HG03196 (cell line): ENCODE results near the gene CD93.

Experiments used
- ATAC-seq: cut with Tn5 transposase; IDR thresholded peaks from one replicate; pipeline ENCODE4 v1.9.1; 2021; ENCODE audit not compliant: unreplicated experiment

Gene CD93

GRCh38 chr20:23086056-23086566 is at the start of gene CD93:
CD93 (minus strand) TSS chr20:23086324; CDS start chr20:23086192, 132 bp downstream.
- no peak for ATAC-seq

- no peak for ATAC-seq
Observed at GRCh38 chr20:23133560-23133998, 47.5 kb upstream of the CD93 start.

GRCh38 chr20:23132930-23133559 is 46.9 kb upstream of the CD93 start:
- ATAC-seq = no peak

DNA sequence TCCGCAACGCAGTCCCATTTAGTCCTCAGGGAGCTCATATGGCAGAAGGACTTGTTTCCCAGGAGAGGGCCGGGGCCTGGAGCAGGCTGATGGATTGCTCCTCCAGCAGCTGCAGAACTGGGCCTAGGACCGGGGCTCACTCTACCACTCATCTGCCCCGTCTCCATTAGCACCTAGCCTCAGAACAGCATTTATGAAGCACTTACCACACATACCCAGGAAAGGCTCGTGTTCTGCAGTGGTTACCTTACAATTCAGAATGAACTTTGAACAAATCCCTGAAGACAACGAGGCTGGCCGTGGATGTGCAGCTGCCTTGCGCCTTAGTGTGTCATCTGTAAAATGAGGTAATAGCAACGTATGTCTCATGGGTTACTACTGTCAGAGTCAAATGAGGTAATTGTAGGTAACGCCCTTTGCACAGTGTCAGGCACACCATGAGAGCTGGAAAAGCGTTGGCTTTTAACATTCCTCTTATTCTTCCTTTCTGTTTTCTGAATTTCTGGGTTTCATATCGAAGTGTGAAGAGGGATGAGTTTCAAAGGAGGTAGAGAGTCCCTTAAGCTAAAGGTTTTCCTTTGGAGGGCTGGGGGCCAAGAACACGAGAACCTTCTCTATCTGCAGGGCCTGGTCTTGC is 46.3 kb upstream of the CD93 start:
- no peak for ATAC-seq

- ATAC-seq = no peak
Observed at GRCh38 chr20:23131766-23132165, 45.6 kb upstream of the CD93 start.

- ATAC-seq = no peak
Observed at GRCh38 chr20:23130622-23131140, 44.6 kb upstream of the CD93 start.

DNA sequence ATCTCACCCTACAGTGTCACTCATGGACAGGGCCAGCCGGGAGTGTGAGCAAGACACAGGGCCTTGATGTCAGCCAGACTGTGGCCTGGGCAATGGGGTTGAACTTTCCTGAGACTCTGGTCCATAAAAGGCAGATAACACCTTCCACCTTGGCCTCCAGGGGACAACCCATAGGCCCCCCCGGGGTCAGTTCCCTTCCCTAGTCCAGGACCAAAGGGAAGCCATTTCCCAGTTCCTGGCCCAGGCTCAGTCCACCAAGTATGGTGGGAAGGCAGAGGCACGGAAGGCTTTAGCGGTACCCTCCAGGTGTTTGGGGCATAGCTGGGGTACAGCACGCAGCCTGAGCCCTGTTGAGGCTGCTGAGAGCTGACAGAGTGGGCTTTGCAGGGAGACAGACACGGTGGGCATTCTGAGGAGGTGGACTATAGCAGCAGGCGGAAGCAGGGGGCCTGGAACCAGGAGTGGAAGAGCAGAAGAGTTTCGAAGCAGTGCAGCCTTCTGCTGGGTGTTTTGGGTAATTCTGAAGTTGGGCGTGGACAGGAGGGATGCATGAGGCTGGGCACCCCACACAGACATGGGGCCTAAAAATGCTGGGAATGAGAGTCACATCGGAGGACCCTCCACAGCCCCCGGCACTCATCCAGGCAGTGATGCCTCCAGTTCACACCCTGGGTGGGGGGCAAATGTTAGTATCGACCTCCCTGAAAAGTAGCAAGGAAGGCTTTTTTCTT is 43.9 kb upstream of the CD93 start:
- ATAC-seq = no peak

- no peak for ATAC-seq
Observed at GRCh38 chr20:23129266-23129665, 43.1 kb upstream of the CD93 start.

DNA sequence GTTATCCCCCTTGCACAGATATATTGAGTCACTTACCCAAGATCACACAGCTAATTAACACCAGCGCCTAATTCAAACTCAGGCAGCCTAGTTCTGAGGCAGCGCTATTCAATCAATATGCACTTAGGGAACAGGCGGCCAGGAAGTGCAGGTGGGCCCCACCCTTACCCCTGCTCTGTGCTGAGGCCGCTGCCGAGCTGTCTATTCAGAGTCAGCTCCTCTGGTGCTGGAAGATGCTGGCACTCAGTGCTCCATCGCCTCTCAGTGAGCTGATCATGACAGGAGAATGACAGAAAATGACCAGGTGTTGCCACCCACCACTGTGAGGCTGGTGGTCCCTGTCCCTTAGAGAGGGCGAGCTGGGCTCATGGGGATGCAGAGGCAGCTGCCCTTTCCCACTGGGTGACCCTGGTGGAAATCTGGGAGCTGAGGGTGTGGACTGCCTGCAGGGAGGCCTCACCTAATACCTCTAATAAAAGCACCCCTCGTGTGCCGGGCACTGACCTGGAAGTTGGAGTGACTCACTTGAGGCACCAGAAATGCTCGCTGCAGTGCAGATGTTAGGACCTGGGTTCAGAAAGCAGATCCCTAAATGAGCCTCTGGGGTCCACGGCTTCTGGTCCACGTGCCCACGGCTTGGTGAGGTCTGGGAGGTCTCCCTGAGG is 42.5 kb upstream of the CD93 start:
- ATAC-seq = no peak

- ATAC-seq = no peak
Observed at GRCh38 chr20:23127506-23128279, 41.6 kb upstream of the CD93 start.

DNA sequence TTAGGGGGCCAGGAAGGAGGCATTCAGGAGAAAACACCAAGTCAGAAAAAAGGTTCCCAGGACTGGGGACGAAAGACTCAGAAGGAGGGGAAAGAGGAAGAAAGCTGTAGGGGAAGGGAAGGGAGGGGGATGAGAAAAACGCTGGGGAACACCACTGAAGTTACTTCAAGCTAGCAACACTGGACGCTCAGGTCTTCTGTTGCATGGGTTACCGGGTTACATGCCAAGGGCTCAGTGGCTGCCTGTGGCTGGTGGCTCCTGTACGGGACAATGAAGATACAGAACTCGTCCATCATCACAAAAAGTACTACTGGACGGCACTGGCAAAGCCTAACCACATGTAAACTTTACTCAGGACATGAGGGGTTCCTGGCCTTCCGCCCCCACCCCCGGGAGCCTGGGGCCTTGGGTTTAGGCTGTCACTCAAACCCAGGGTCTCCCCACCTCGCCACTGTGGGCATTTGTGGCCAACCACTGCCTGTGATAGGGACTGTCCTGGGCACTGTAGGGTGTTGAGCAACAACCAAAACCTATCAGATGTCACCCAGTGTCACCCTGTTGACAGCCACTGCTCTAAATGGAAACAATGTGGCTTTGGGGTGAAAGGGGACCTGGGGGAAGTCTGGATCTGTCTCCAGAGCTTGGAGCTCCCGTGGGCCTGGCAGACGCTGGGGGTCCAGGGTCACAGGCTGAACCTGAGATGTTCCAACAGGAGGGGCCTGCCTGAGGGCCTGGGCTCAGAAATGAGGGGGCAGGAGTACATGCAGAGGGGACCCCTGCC is 40.3 kb upstream of the CD93 start:
- no peak for ATAC-seq

GRCh38 chr20:23125625-23126191 is 39.6 kb upstream of the CD93 start:
- no peak for ATAC-seq

DNA sequence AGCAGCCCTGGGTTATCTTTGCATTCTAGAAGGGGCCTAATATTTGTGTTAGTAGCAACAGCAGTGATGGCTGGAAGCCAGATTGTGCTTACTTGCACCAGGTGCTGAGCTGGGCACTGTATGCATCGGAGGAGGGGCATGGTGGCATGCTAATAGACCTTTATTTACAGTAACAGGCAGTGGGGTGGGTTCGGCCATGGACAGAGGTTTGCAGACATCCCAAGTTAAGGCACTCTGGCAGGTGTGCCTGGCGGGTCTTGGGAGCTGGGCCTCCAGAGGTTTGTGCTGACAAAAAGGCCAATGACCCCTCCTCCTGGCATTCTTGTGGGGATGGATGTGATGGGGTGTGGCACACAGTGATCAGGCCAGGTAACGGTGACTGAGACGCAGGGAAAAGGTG is 39.0 kb upstream of the CD93 start:
- no peak for ATAC-seq

DNA sequence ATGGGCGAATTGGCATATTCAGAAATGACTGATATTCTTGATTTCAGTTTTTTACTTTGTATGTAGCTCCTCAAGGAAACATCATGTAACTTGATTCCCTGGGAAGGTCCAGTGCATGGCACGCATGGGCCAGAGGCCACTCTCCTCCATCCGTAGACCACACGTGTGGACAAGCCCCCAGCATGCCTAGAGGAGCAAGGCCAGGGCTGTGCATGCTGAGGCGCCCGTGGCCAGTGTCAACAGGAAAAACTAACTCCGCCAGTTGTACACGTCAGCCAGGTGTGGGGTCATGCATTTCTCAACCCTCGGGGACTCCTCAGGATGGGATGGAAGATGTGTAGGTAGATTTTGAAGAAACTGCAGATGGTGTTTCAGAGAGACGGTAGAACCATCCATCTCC is 37.8 kb upstream of the CD93 start:
- ATAC-seq = no peak

DNA sequence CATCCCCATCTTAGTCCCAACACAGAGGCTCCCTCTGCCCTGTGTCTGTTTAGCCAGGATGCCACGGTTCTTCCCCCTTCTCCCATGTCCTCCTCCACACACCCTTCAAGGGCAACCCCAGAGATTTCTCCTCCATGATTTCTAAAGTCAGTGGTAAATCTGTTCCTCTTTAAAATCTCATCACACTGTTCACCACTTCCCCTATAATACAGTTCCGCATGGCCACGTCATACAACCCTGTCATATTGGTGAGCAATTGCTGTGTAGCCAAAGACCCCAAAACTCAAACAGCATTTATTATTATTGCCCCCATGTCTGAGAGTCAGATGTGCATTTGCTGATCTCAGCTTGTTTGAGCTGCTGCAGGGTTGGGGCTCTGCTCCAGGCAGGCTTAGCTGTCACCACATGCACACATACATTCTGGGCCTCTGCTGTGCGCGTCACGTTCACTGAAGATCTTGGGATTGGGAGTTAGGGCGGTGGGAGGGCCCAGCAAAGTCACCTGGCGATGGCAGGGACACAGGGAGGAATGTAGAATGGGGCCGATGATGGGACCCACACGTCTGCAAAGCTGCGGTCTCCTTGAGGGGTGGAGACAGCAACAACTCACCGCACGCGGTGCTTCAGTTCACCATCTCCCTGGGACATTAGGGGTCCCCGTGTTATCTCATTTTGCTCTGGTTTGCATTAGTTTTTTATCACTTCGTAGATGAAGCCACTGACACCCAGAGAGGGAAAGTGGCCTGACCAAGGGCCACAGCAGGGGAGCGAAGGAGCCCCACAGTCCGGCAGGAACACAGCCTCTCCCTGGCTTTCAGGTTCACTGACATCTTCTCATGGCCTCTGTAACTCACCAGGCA is 36.9 kb upstream of the CD93 start:
- ATAC-seq = no peak

DNA sequence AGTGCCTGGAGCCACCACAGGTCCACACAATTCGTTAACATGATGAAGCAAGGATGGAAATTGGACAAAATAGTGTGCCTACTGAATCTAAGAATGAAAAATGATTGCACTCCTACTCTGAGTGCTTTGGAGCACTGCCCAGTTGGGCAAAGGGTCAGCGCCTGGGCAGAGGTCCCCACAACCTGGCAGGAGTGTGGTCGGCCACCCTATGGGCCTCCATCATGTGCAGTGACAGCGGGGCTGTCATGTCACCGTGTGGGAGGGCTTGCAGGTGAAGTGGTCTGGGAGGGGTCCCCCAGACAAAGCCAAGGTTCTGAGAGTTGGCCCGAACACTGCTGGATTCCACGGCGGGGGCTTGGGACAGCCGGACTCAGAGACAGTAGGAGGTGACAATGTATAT is 36.2 kb upstream of the CD93 start:
- no peak for ATAC-seq

DNA sequence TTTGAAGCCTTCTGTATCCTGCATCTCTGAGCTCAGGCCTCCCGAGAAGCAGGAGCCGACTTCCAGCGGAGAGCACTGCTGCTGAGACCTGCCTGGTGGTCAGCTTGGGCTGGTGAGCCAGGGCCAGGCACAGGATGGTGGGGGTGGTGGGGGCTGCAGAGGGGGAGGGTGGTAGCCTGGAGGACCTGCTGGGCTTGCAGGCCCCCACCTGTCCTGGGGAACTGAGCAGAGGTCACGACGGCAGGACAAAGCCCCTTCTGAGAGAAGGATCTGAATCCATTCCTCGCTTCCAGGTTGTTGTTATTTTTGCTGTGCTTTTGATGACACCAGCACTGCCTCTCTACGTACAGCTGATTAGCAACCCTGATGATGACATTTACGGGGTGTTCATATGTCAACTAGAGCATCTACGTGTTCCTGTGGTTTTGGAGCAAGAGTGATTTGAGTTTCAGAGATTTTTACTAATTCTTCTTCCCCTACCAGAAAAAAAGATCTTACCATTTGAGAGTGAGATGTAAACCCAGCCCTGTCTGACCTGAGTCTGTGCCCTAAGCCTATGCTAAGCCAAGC is 35.7 kb upstream of the CD93 start:
- no peak for ATAC-seq
